Ramos (cell line): ENCODE results near the gene RBMS1.

Source experiments
- in situ Hi-C: fragments of 300-500 bp; cut with MboI; formaldehyde crosslinking; loops from one replicate; pipeline ENCODE4 v1.14.3; 2022; ENCODE audit warnings: low sequenced_read_pairs; ENCODE audit not compliant: unreplicated experiment

RBMS1 gene

DNA sequence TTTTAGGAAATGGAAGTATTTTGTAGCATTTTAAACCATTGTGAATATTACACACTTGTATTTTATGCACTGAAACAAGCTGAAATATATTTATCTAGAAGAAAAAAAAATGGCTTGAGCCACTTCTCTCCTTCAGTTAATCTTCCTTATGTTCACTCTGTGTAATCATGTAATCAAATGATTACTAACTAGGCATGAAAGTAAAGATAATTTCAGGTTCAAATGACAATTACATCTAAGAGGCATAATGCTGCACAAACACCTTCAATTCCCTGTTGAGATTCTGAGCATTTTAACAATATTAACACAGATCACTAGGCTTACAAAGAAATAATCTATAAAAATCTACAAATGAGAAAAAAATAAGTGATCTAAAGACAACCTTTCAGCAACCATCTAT lies 173.9 kb downstream of the RBMS1 start:
- in situ Hi-C loops: no loop called here

DNA sequence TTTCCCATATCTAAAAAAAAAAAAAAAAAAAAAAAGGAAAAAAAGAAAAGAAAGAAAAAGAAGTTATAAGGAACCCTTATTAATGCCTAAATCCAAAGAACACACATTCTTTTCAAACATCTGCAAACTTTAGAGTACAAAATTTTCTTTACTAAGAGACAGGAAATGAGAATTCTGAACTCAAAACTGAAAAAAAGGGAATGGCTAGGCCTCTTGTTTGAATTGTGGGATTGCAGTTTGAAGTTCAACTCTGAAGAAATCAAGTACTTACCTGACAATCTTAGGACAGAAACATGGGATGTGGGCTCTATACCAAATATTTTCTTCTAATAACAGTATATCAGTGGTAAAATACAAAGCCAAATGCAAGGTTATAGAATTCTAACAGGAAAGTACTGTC lies 175.4 kb downstream of the RBMS1 start:
- in situ Hi-C loops: no loop called here

DNA sequence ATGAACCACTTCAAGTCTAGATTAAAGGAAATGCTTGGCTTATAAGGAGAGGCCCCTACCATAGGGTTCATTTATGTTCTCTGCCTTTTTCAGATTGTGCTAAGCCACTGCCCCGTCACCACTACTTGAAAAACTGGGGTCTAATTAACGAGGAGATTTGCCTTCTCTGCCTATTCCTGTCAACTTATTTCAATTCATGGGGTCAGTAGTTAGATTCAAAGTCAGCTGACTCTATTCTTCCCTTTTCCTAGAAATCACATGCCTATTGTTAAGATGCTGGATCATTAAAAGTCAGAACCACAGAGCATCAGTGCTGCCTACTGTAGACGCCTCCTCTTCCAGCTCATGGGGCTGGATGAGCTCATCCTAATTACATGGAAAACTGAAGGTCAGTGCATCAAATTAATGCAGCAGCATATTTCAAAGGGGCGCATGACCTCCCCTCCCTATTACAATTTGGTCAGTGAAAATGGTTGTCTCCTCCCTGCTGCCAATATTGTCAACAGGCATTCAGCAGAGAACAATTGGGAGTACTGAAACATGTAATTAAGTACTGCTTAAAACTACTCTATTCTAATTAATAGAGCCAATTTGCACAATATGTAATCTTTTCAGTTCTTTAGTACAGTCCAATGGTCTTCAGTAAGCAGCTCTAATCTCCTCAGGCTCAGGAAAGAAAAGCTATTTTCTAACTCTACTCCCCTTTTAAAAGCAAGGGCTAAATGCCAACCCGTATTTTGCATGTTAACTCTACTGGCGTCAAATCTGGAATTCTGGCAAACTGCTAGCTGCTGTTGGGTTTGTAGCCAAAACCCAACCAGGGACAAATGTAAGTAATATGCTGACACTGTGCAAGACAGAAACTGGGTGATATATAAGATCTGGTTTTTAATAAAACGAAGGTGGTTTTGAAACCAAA lies 176.2 kb downstream of the RBMS1 start:
- in situ Hi-C loops: no loop called here

DNA sequence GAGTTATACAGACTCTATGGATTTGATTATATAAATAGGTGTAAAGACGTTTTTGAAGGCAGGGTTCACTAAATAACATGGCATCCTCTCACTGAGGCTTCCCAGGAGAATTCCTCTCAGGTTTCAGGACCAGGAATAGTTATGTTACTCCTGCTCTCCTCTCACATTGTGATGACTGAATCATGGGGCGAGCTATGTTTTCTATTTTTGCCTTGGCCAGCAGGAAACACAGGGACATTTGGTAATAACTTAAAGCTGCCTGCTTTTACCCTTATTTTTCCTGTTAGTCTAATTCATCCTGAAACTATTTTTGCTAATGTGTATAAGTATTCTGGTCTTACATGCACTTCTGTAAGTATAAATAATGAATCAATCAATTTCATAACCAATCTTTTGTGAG lies 178.3 kb downstream of the RBMS1 start:
- in situ Hi-C loops: no loop called here

DNA sequence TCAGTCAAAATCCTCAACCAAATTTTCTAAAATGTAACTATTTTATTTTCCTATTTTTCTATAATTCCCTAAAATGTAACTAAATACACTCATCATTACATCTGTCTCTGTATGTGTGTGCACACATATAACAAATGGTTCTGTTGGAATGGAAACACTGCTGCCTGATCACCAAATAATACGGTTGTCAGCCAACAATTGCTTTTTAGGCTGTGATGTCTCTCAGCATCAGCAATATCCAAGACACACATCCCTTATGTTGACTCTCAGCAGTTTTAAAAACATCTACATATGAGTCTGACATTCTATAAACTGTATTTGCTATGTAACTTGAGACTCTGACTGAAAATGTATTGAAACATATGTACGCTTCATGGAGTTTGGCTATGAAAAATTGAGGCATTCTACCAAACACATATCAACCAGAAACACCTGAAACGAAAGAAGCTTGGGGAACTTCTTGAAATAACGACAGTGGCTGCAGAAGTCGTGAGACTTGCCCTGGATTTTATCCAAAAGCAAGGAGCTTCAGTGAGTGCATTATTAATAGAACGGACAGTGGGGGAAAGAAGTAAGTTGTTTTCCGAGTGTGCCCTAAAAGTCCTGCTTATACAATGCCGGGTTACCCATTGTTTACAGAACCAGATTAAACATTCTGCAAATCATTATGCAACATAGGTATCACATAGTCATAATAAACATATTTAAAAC lies 183.3 kb downstream of the RBMS1 start:
- in situ Hi-C loops: no loop called here

DNA sequence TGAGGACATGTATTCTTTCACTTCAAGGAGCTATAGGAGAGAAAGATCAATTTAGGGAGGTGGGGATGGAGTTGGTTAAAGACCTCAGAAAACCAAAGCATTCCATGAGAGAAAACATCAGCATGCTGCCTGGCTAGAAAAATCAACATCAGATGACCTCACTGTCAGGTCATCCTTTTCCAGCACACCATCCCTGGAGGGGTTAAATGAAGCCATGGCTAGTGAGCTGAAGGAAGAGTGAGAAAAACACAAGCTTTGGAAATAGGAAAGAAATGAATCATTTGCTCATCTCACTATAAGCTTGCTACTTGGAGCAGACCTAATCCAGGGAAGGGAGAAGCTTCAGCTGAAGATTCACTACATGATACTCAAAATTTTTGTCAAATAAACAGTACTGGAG lies 184.0 kb downstream of the RBMS1 start:
- in situ Hi-C loops: no loop called here

DNA sequence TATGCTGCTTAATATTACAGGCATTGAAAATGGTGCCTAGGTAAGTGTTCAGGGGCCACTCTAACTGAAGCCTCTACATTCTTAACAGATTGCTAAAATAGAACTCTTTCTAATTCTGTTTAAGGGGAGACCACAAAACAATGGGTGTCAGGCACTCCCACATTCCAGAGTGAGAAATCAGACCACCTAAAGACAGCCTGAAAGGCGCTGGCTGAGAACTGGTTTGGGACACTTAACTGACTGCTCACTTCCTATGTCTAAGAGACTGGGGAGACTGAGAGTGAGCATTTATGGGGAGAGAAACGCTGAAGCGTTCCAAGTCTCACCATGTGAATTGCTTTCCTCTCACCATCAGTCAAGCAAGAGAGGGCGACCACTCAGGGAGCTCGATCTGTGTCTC lies 184.7 kb downstream of the RBMS1 start:
- in situ Hi-C loops: no loop called here

DNA sequence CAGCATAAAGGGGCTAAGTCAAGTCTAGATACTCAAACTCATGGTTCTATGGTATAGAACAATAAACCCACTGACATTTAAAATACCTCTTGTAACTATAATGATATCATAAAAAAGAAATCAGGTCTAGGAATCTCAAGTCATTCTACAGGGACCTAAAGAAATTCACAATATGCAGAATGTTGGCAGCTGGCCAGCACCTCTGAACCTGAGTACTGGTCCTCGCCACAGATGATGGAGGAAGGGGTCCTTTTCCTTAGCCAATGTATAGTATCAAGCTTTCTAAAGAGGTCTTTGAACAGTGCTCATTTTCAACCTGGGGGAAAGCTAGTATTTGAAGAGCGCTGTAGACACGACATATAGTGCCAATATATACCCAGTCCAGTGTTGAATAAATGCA lies 185.1 kb downstream of the RBMS1 start:
- in situ Hi-C loops: no loop called here

DNA sequence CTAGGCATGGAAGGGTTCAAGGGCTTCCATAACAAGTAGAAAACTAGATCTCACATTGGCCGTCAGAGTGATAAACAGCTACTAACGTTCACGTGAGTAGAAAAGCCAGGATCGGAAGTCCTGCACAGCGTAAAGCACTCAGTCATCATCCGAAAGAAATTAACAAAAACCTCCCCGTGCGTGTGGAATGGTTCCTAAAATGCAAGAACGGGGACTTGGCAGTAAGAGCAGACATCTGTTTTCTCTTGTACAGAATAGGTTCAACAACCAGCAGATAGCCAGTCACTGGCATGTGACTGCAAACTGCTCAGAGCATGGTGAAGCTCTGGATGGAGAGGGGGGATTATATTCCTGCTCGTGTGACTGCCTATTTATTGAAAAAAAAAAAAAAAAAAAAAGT lies 186.6 kb downstream of the RBMS1 start:
- in situ Hi-C loops: no loop called here

DNA sequence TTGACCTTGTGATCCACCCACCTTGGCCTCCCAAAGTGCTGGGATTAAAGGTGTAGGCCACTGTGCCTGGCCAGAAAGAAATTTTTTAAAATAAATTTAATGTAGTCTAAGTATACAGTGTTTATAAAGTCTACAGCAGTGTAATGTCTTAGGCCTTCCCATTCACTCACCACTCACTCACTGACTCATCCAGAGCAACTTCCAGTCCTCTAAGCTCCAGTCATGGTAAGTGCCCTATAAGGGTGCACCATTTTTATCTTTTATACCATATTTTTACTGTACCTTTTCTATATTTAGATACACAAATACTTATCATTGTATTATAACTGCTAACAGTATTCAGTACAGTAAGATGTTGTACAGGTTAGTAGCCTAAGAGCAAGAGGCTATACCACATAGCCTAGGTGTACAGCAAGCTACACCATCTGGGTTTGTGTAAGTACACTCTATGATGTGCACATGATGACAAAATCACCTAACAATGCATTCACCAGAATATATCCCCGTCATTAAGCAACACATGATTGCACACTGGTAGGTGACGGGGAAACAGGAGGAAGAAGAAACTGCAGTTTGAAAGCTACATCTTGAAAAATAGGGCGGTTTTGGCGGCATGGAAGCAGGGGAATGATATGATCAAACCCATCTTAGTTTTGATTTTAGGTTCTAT lies 188.4 kb downstream of the RBMS1 start:
- in situ Hi-C loops: no loop called here

DNA sequence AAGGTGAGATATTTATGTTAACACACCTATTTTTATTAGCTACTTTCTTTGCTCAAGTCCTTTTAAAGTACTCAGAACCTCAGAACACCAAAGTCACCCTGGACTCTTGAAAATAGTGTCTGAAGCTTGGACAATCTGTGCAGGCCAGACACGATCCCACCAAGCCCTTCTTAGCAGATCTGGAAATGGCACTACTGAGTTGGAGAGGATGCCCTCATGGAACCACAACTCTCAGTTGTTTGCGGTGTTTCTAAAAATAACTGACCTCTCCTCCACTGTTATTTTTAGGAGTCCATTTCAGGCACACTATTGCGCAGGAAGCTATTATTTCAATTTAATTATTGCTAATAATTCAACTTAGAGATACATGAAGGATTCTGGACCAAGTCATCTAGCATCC lies 190.1 kb downstream of the RBMS1 start:
- in situ Hi-C loops: no loop called here

DNA sequence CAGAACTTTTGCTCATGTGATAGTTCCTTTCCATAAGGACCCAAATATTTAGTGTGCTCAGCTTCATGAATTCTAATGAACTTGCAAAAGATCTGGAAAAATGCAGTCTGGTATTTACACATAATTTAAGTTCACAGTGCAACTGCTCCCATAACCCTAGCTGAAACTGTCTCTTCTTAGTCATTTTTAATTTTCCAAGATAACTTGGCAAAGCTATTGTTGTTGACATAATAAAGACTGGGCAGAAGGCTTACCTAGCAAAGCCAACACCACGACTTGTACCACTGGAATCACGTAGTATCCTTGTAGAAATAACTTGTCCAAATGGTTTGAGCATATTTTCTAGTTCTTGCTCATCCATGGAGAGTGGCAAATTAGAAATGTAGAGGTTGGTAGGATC lies 190.5 kb downstream of the RBMS1 start:
- in situ Hi-C loops: no loop called here

DNA sequence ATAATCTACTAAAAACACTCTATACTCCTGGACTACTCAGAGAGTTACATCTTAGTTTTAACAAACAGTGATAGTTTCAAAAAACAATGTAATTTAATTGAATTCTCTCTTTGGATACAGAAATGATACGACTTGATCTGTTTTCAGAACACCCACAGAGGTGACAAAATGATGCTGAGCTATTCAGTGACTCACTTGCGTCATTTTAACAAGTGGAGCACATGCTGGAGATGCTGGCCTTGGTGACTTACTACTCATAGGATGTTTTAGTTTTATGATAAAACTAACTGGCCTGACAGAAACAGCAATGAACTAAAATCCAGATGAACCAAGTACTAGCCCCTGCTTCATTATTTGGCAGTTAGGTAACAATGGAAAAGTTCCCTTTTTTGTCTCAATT lies 192.2 kb downstream of the RBMS1 start:
- in situ Hi-C loops: no loop called here

DNA sequence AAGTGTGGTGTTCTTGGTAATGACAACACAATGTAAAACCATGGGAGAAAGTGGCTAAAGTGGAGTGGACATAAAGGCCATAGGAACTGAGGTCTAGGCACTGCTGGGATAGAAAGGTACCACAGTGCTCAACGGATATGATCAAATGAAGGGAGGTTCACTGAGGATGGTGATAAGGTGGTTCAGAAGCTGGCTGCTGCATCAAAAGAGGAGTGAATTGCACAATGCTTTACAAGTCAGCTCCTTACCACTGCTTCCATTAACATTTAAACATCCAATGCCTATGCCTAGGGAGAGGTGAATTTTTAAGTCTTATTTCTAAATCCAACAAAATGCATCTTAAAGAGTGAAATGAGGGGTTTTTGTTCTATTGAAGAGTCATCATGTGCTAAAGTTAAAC lies 193.4 kb downstream of the RBMS1 start:
- in situ Hi-C loops: no loop called here

DNA sequence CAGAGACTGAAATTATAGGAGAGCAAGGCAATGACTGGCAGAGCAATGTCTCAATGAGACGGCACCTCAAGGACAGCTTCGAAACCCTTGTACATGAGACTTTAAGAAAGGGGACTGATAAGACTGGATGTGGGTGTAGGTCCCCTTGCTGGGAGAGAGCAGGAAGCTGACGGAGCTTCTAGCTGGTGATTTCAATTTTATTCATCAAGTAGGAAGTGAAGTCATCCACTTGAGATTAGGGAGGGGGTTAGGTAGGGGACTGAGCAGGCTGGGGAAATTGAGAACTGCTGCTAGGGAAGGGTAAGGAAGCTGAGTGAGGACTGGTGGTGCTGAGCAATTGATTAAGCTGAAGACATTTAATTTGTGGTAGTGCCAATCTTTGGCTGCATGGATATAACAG lies 194.1 kb downstream of the RBMS1 start:
- in situ Hi-C loops: no loop called here

DNA sequence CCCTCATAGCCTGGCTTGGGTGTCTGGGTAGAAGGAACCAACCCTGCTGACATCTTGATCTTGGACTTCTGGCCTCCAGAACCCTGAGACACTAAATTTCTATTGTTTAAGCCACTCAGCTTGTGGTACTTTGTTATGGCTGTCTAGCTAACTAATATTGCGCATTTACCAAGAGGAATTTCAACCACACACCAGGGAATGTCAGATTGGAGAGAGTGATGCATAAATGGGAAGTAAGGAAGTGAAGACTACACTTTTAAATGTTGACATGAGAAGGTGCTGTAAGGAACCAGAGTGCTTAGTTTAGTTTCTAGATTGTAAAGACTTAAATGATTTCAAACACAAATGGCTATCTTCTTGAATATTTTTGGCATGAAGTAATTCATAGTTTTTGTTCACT lies 194.6 kb downstream of the RBMS1 start:
- in situ Hi-C loops: no loop called here

DNA sequence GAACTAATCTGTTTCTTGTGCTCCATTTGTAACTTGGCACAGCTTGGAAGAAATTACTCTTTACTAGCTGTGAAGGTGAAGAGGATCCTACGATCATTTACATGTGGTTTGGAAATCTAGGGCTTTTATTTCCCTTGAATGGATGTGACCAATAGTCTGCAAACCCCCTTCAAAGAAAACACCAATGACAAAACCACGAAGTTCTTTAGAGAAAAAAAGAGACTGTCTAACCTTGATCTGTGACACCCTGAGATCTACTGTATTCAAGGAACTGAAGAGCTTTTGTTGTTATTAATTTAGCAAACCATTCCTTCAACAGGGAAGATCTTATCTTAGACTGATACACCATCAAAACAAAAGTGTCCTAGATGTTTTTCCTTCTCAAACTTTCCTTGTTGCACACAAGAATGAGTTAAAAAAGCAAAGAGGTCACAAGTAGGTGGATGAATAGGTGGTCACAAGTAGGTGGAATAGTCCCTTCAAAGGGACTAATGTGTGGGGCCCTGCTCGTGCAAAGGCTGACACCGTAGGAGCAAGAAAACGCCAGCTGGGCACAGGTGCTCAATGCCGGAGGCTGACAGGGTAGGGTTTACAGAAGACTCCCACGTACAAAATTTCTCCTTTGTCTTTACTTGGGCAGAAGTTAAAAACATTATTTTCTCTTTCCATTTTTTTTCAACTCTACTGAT lies 197.9 kb downstream of the RBMS1 start:
- in situ Hi-C loops: no loop called here

DNA sequence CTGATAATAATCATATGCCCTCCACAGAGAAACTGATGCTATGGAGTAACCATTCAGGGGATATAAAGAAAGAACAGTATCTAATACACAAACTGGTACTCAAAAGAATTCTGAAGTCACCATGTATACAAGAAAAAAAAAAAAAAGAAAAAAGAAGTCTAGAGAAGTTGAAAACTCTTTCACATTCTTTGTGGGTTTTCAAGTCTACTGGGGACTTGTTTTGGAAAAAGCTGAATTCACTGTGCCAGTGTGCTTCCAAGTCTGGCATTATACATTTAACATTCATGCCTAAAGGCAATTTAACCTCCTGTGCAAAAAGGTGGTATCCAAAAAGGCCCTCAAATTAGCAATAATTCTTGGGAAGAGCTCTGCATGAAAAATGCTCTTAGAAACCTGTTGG lies 198.7 kb downstream of the RBMS1 start:
- in situ Hi-C loops: no loop called here

DNA sequence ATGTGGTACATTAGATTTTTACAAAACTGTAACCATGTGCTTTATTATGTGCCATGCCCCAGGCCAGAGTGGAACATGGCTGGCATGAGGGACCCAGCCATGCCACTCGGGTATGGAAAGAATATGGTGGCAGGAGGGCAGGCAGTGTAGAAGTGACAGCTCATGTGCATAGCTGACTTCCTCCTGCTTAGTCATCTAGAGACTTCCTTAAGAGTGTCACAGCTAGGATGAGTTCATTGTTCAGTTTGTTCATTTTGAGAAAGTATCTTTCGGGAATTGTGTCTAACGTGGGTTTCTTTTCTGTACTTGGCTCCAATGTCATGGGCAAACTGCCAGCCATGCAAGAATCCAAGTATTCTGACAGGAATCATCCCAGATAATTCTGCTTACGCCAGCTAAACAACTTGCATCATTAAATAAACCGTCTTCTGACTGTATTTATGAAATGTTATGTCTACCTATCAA lies 199.2 kb downstream of the RBMS1 start:
- in situ Hi-C loops: no loop called here

DNA sequence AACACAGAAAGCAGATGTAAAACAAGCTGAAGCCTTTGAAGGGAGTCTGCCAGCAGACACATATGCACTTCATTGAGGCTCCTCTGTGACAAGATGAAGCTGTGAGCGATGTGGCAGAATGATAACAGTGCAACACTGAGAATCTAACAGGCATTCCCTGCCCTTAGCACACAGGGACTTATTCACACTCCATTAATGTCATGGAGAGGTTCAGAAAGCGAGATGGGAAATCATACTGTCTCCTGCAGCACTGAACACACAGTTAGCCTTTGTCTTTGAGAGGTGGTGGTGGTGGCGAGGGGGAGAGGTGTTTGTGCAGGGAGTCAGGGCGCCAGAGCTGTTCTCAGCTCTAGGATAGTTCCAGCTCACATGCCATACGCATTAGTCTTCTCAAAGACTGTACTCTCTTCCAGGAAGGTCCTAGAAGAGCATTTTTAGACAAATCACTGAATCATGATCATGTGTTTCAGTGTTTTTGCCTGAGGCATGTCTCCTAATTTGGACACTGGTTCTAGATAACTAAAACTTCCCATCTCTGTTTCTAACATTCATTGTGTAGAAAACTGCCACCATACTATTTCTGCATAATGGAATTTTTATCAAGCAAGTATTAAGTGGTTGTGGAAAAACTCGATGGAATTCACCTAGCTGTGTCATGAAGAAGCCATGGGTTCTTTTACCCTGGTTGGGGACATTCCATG lies 200.1 kb downstream of the RBMS1 start:
- in situ Hi-C loops: no loop called here
